Right renal pelvis (tissue), 4 donors: Measurements from ENCODE around the gene WNT9A. TPM values are rescaled to one million over a fixed set of nuclear protein-coding genes. Genes with fewer than 3 reads are reported as not detected.

Experiments
- DNase-seq, 4 donors: peaks; one replicate each; pipeline ENCODE4 v3.0.0-alpha.2; 2013; ENCODE audit warnings: low read depth in 4 of 4, low spot score in 3 of 4, missing footprints in 1 of 4
- polyA plus RNA-seq, 4 donors: library from polyadenylated mRNA; unstranded; fragments of 120-200 nt; gene quantifications; one replicate each; pipeline ENCODE4 v1.2.1, GENCODE V29; 2013; ENCODE audit not compliant: insufficient read length in 4 of 4

The WNT9A gene
- polyA plus RNA-seq, 4 donors = 1.0 to 1.7 (median 1.2) TPM

DNA sequence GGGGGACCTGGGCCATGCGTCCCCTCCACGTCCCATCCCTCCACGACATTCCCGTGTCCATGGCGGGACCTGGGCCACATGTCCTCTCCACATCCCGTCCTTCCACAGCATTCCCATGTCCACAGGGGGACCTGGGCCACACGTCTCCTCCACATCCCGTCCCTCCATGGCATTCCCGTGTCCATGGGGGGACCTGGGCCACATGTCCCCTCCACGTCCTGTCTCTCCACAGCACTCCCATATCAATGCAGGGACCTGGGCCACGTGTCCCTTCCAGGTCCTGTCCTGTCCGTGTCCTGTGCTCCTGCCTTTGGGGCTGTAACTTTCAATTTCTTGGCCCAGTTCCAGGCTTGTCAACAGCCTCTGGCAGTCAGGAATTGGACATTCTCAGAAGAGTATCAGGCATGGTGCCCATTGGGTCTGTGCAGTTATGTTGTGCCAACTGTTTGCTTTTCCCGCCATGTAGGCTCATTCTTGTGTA, 47.1 kb downstream of the WNT9A start:
- no peak for DNase-seq

DNA sequence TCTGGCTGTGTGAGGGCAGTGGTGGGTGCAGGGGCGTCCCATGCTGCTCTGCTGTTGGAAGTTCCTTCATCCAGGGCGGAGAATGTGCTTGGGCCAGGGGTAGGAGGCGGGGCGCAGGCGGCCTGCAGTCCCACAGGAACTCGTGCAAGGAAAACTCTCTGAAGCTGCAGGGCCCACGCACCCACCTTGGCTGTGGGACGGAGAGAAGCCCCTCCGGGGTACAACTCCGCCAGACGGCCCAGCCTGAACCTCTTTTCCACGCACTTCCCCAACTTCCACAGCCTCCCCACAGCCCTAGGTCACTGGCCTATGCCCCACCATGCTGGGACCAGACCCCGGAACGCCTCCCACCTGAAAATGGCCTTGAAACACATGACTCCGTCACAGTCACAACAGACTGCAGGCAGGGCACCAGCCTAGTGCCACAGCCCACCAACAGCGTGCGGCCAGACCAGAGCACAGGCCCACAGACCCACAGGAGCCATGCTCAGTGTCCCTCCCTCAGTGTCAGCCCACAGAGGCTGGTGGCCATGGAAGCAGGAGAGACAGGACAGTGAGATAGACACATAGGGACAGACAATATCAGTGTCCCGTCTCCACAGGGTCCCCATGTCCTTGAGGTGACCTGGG, 47.8 kb downstream of the WNT9A start:
- no peak for DNase-seq

DNA sequence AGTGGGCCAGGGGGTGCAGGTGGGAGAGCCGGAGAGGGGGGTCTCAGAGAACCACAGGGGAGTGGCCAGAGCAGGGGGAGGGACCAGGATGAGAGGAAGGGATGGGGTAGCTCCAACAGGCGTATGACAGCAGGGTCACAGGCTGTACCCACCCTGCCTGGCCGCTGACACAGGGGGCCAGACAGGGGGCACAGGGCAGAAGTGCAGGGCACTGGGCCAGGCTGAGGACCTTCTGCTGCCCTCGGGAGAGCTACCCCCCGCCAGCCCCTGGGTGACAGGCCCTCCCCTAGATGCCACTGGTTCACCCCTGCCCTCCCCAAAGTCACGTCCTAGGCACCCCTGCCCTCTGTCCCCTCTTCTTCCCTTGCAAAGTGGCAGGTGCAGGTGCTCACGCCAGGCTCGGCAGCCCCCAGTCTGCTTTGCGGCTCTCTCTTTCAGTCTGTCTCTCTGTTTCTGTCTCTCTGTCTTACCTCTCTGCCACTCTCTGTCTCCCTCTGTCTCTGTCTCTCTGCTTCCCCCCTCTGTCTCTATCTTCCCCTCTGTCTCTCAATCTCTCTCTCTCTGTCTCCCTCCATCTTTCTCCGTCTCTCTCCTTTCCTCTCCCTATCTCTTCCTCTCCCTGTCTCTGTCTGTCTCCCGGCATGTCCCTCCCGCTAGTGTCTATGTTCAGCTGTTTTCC, 48.5 kb downstream of the WNT9A start:
- DNase-seq = no peak

DNA sequence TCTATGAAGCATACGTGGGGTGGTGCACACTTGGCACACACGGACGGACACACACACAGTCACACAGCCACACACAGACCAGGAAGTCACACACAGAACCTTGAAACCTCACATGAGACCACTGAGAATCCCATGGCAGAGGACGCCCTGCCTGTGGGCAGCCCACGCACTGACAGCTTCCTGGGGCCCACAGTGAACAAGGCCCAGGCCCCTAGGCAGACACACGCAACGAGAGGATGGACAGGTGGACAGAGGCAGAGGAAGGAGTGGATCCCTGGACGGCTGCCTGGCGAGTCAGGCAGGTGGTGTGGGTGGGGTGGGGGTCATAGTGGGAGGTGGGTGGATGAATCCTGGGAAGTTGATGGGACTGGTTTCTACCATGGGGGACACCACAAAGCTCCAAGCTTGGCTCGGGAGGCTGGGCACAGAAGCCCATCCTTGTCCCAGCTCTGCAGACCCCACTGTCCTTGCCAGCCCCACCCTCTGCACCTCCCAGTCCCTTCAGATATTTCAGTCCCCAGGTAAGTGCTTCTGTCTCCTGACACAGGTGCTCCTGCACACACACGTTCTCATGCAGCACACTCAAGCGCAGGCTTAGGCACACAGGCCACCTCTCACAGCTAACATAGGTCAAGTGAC, 49.1 kb downstream of the WNT9A start:
- DNase-seq = no peak

DNA sequence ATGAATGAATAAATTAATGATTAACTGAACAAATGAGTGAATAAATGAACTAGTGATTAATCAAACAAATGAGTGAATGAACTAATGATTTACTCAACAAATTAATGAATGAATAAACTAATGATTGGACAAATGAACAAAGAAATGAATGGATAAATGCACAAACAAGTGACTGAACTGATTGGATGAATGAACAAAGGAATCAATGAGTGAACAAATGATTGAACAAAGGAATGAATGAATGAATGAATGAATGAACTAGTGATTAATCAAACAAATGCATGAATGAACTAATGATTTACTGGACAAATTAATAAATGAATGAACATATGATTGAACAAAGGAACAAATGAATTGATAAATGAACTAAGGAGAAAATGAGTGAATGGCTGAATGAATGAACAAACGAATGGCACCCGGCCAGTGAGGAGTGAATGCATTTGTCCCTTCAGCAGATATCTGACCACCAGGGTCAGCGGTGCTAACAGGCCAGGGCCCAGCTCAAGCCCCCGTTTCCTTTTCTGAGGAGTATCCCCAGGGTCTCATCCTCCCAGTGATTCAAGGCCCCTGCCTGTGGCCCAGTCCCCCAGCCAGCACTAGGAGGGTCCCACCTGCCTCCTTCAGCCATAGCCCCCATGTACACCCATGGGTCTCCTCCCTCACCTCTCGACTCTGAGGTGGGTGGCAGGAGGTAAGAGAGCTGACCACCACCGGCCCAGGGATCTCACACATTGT, 49.9 kb downstream of the WNT9A start:
- no peak for DNase-seq

- no peak for DNase-seq
Observed at GRCh38 chr1:227896710-227897655, 50.7 kb downstream of the WNT9A start.

DNA sequence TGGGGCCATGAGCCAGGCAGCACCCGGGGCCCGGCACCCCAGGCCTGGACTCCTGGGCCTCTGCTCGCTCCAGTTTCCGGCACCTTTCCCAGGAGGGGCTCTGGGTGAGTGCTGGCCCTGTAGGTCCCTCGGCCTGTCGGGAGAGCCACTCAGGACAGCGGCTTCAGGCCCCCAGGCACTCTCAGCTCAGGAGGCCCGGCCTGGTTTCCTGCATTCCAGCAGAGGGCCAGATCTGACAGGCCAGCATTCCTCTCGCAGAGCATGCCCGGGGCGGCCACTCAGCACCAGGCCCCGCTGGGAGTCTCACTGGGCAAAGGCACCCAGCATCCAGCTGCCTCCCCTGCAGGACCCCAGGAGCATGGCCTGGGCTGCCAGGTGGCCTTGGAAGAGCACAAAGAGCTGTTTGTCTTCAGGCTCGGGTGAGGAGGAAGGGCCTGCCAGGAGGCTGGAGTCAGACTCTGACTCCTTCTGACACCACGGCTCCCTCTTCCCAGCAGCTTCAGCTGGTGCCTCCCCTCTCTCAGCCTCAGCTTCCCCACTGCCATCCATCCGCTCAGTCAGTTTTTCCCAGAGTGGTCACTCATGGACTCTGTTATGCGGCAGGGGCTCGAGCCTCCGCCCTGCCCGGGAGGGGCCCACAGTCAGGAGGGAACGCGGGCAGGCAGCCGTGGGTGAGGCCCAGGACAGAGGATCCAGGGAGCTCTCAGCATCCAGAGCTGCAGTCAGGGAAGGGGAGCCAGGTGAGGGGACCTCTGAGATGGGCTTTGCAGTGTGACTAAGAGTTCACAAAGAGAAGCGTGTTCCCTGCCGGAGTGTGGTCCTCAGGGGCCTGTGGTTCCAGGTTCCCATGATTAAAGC, 51.7 kb downstream of the WNT9A start:
- no peak for DNase-seq

DNA sequence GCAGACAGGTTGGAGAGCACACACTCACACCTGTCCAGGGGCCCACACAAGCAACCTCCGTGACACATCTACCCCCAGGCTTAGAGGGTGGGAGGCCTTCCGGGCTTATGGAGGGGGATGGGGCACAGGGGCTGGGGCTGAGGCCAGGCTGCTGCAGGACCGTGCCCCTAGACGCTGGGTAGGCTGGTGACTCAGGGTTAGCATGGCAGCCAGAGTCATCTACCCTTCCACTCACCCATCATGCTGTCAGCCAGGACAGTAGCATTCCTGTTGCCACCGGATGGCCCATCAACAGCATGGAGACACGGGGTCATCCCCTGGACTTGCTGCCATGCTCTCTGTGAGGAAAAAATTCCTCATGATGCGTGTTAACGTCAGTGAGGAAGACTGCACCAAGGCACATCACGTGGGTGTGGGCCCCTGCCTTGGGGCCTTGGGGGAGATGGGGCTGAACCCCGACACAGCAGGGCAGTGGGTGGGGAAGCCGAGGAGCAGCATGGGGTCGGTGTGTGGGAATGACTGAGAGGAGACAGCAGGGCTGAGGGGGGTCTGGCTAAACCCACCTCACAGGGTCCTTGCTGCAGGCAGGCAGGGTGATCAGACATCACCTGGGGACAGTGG, 52.8 kb downstream of the WNT9A start:
- no peak for DNase-seq

DNA sequence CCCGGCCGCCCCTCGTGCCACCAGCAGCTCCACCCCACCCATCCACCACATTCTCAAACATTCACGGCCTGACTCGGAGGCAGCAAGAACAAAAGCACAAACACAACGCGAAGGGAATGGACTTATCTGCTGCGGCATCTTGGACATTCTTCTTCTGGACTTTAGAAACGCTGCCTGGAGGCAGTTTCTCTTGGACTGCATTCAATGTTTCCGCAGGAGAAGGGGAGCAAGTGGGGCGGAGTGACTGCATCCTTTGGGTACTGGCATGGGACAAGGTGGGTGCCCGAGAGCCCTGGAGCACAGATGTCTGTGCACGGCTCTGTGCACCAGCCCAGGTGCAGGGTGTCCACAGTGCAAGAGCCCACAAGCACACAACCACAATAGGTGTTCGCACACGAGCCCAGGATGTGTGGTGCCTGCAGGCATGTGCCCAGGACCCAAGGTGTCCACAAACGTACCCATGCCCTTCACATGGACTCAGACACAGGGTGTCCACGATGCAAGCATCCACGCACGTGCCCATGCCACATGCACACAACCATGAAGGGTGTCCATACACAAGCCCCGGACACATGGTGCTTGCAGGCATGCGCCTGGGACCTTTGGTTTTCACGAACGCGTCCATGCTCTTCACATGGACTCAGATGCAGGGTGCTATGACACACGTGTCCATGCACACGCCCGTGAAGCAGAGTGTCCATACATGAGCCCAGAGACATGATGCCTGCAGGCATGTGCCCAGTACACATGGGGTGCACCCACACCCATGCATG, 53.6 kb downstream of the WNT9A start:
- DNase-seq = no peak

GRCh38 chr1:227893300-227893948, 54.3 kb downstream of the WNT9A start:
- DNase-seq = no peak

GRCh38 chr1:227892489-227893299, 55.0 kb downstream of the WNT9A start:
- DNase-seq = no peak

- DNase-seq = no peak
Observed at GRCh38 chr1:227891955-227892488, 55.7 kb downstream of the WNT9A start.

GRCh38 chr1:227891223-227891954, 56.3 kb downstream of the WNT9A start:
- no peak for DNase-seq

- no peak for DNase-seq
Observed at GRCh38 chr1:227890451-227891222, 57.1 kb downstream of the WNT9A start.

- DNase-seq = no peak
Observed at GRCh38 chr1:227889863-227890405, 57.8 kb downstream of the WNT9A start.
